SK-N-SH treated with all-trans-retinoic acid at 6 μM for 48 hours (cell line): Measurements from ENCODE around the gene LARGE1.

Source experiments
- ARNTL ChIP-seq: fragments of 450-650 bp; formaldehyde crosslinking; IDR thresholded peaks from 2 replicates; pipeline ENCODE4 v1.5.0; 2020; ENCODE audit warnings: low read depth, mild to moderate bottlenecking, moderate library complexity, borderline replicate concordance
- CSDC2 ChIP-seq: fragments of 250-450 bp; sonication (Bioruptor Pico); IDR thresholded peaks from 2 replicates; pipeline ENCODE4 v1.5.0; 2020; ENCODE audit warnings: mild to moderate bottlenecking, moderate library complexity
- CSRNP3 ChIP-seq: fragments of 250-450 bp; sonication (Bioruptor Pico); IDR thresholded peaks from 2 replicates; pipeline ENCODE4 v1.5.1; 2021; ENCODE audit warnings: mild to moderate bottlenecking, moderate library complexity
- GLIS3 ChIP-seq: fragments of 250-450 bp; sonication (Bioruptor Pico); IDR thresholded peaks from 2 replicates; pipeline ENCODE4 v1.5.0; 2020; ENCODE audit warnings: mild to moderate bottlenecking, moderate library complexity
- ISL1 ChIP-seq: fragments of 250-450 bp; sonication (Bioruptor Pico); IDR thresholded peaks from 2 replicates; pipeline ENCODE4 v2.1.2; 2022; ENCODE audit warnings: mild to moderate bottlenecking, moderate library complexity
- OSR1 ChIP-seq: fragments of 250-450 bp; sonication (Bioruptor Pico); IDR thresholded peaks from 2 replicates; pipeline ENCODE4 v1.8.0; 2022; ENCODE audit warnings: moderate library complexity, mild to moderate bottlenecking, inconsistent platforms
- PATZ1 ChIP-seq: fragments of 250-450 bp; sonication (Bioruptor Pico); IDR thresholded peaks from 2 replicates; pipeline ENCODE4 v1.8.0; 2020; ENCODE audit warnings: mild to moderate bottlenecking, moderate library complexity, borderline replicate concordance
- POU6F1 ChIP-seq: fragments of 250-450 bp; sonication (Bioruptor Pico); IDR thresholded peaks from 2 replicates; pipeline ENCODE4 v1.8.0; 2021; ENCODE audit warnings: low read depth, mild to moderate bottlenecking, moderate library complexity, borderline replicate concordance
- PPARA ChIP-seq: fragments of 250-450 bp; sonication (Bioruptor Pico); IDR thresholded peaks from 2 replicates; pipeline ENCODE4 v1.5.0; 2020; ENCODE audit warnings: mild to moderate bottlenecking, borderline replicate concordance
- ZC3H10 ChIP-seq: fragments of 250-450 bp; sonication (Bioruptor Pico); IDR thresholded peaks from 2 replicates; pipeline ENCODE4 v1.5.1; 2021; ENCODE audit warnings: mild to moderate bottlenecking, moderate library complexity
- ZFP3 ChIP-seq: fragments of 250-450 bp; sonication (Bioruptor Pico); IDR thresholded peaks from 2 replicates; pipeline ENCODE4 v1.5.0; 2020; ENCODE audit warnings: mild to moderate bottlenecking, moderate library complexity
- ZFP30 ChIP-seq: fragments of 450-650 bp; formaldehyde crosslinking; IDR thresholded peaks from 2 replicates; pipeline ENCODE4 v1.5.0; 2022; ENCODE audit warnings: mild to moderate bottlenecking, moderate library complexity
- ZNF70 ChIP-seq: fragments of 450-650 bp; formaldehyde crosslinking; IDR thresholded peaks from 2 replicates; pipeline ENCODE4 v1.5.0; 2020; ENCODE audit warnings: mild to moderate bottlenecking, moderate library complexity
- ZNF8 ChIP-seq: fragments of 450-650 bp; formaldehyde crosslinking; IDR thresholded peaks from 2 replicates; pipeline ENCODE4 v1.5.0; 2020; ENCODE audit warnings: mild to moderate bottlenecking, moderate library complexity

- TF ChIP-seq PATZ1 (CRISPR knock-in tag) (no peak), ZC3H10 (no peak), ZNF8 (CRISPR knock-in tag) (no peak), GLIS3 (CRISPR knock-in tag) (no peak), CSRNP3 (no peak), ARNTL (no peak), ZFP30 (CRISPR knock-in tag) (no peak), OSR1 (CRISPR knock-in tag) (no peak), CSDC2 (CRISPR knock-in tag) (no peak), ZFP3 (no peak), PPARA (CRISPR knock-in tag) (no peak), ZNF70 (no peak), ISL1 (CRISPR knock-in tag) (no peak), POU6F1 (CRISPR knock-in tag) (no peak)
Measured at GRCh38 chr22:33969045-33969444, 48.8 kb upstream of the LARGE1 start.
